SK-N-SH treated with all-trans-retinoic acid at 6 μM for 48 hours (cell line): ENCODE measurements around the gene SYNE1.
A peak's percentile ranks its signal among the peaks of the same experiment; 100 is the strongest.

Experiments used
- ATAC-seq: fragments of 200-7000 bp; cut with Tn5 transposase; 3 replicates; pipeline ENCODE4 v1.9.1; 2020; ENCODE audit warnings: mild to moderate bottlenecking, moderate library complexity
- ARNTL ChIP-seq: fragments of 450-650 bp; formaldehyde crosslinking; IDR thresholded peaks from 2 replicates; pipeline ENCODE4 v1.5.0; 2020; ENCODE audit warnings: low read depth, mild to moderate bottlenecking, moderate library complexity, borderline replicate concordance
- BACH2 ChIP-seq: fragments of 250-450 bp; sonication (Bioruptor Pico); IDR thresholded peaks from 2 replicates; pipeline ENCODE4 v1.9.0; 2021; ENCODE audit warnings: mild to moderate bottlenecking, borderline replicate concordance
- CSDC2 ChIP-seq: fragments of 250-450 bp; sonication (Bioruptor Pico); IDR thresholded peaks from 2 replicates; pipeline ENCODE4 v1.5.0; 2020; ENCODE audit warnings: mild to moderate bottlenecking, moderate library complexity
- ESRRG ChIP-seq: fragments of 250-450 bp; sonication (Bioruptor Pico); IDR thresholded peaks from 2 replicates; pipeline ENCODE4 v1.6.1; 2021; ENCODE audit warnings: mild to moderate bottlenecking
- GLIS3 ChIP-seq: fragments of 250-450 bp; sonication (Bioruptor Pico); IDR thresholded peaks from 2 replicates; pipeline ENCODE4 v1.5.0; 2020; ENCODE audit warnings: mild to moderate bottlenecking, moderate library complexity
- ISL1 ChIP-seq: fragments of 250-450 bp; sonication (Bioruptor Pico); IDR thresholded peaks from 2 replicates; pipeline ENCODE4 v2.1.2; 2022; ENCODE audit warnings: mild to moderate bottlenecking, moderate library complexity
- OSR1 ChIP-seq: fragments of 250-450 bp; sonication (Bioruptor Pico); IDR thresholded peaks from 2 replicates; pipeline ENCODE4 v1.8.0; 2022; ENCODE audit warnings: moderate library complexity, mild to moderate bottlenecking, inconsistent platforms
- PPARA ChIP-seq: fragments of 250-450 bp; sonication (Bioruptor Pico); IDR thresholded peaks from 2 replicates; pipeline ENCODE4 v1.5.0; 2020; ENCODE audit warnings: mild to moderate bottlenecking, borderline replicate concordance
- RARB ChIP-seq: fragments of 250-450 bp; sonication (Bioruptor Pico); IDR thresholded peaks from 2 replicates; pipeline ENCODE4 v1.8.0; 2021; ENCODE audit warnings: mild to moderate bottlenecking, moderate library complexity
- SNAI2 ChIP-seq: fragments of 250-450 bp; sonication (Bioruptor Pico); IDR thresholded peaks from 2 replicates; pipeline ENCODE4 v1.5.0; 2020; ENCODE audit warnings: mild to moderate bottlenecking, moderate library complexity
- TCF4 ChIP-seq: fragments of 250-450 bp; sonication (Bioruptor Pico); IDR thresholded peaks from 2 replicates; pipeline ENCODE4 v1.8.0; 2021; ENCODE audit warnings: mild to moderate bottlenecking, moderate library complexity, borderline replicate concordance
- TOX ChIP-seq: fragments of 250-450 bp; sonication (Bioruptor Pico); IDR thresholded peaks from 2 replicates; pipeline ENCODE4 v1.8.0; 2021; ENCODE audit warnings: mild to moderate bottlenecking, moderate library complexity, borderline replicate concordance
- ZC3H10 ChIP-seq: fragments of 250-450 bp; sonication (Bioruptor Pico); IDR thresholded peaks from 2 replicates; pipeline ENCODE4 v1.5.1; 2021; ENCODE audit warnings: mild to moderate bottlenecking, moderate library complexity
- ZFP30 ChIP-seq: fragments of 450-650 bp; formaldehyde crosslinking; IDR thresholded peaks from 2 replicates; pipeline ENCODE4 v1.5.0; 2022; ENCODE audit warnings: mild to moderate bottlenecking, moderate library complexity
- ZNF565 ChIP-seq: fragments of 450-650 bp; formaldehyde crosslinking; conservative IDR thresholded peaks from 2 replicates; pipeline ENCODE4 v1.5.0; 2020; ENCODE audit warnings: low read depth, mild to moderate bottlenecking, moderate library complexity
- ZNF70 ChIP-seq: fragments of 450-650 bp; formaldehyde crosslinking; IDR thresholded peaks from 2 replicates; pipeline ENCODE4 v1.5.0; 2020; ENCODE audit warnings: mild to moderate bottlenecking, moderate library complexity
- ZNF8 ChIP-seq: fragments of 450-650 bp; formaldehyde crosslinking; IDR thresholded peaks from 2 replicates; pipeline ENCODE4 v1.5.0; 2020; ENCODE audit warnings: mild to moderate bottlenecking, moderate library complexity
- TF ChIP-seq, protein P1 (sequence below): fragments of 250-450 bp; sonication (Bioruptor Pico); IDR thresholded peaks from 2 replicates; pipeline ENCODE4 v1.8.0; 2021; ENCODE audit warnings: low read depth, mild to moderate bottlenecking, moderate library complexity, borderline replicate concordance
- TF ChIP-seq, protein P2 (sequence below): fragments of 250-450 bp; sonication (Bioruptor Pico); IDR thresholded peaks from 2 replicates; pipeline ENCODE4 v1.5.1; 2021; ENCODE audit warnings: mild to moderate bottlenecking, moderate library complexity
- TF ChIP-seq, protein P3 (sequence below): fragments of 250-450 bp; sonication (Bioruptor Pico); IDR thresholded peaks from 2 replicates; pipeline ENCODE4 v1.5.1; 2020; ENCODE audit warnings: low read depth, mild to moderate bottlenecking, moderate library complexity
- TF ChIP-seq, protein P4 (sequence below): fragments of 250-450 bp; sonication (Bioruptor Pico); IDR thresholded peaks from 2 replicates; pipeline ENCODE4 v1.8.0; 2020; ENCODE audit warnings: mild to moderate bottlenecking, moderate library complexity, borderline replicate concordance

SYNE1 gene

DNA sequence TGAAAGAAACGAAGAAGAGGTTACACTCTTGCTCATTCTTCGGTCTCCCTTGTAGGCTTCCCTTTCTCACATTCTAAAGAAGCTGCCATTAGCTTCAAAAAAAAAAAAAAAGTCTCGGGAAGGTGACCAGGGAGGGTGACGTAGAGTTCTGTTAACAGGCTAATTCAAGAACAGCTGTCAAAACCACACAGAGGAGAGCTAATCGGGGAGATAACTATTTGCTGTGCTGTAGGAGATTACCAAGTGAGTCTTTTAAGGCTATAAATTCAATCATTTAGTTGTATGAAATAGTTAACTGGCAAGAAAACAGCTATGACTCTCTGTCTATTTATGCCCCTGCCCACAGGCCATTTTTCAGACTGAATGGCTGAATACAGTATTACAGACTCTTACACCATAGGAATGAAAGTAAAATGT is 256.8 kb downstream of the SYNE1 start:
- ATAC-seq, result peak; percentile 71
- TF ChIP-seq TOX (CRISPR knock-in tag) (no peak), ISL1 (CRISPR knock-in tag) (peak; percentile 29), GLIS3 (CRISPR knock-in tag) (no peak), ESRRG (CRISPR knock-in tag) (no peak)
- TF ChIP-seq, protein P1, sequence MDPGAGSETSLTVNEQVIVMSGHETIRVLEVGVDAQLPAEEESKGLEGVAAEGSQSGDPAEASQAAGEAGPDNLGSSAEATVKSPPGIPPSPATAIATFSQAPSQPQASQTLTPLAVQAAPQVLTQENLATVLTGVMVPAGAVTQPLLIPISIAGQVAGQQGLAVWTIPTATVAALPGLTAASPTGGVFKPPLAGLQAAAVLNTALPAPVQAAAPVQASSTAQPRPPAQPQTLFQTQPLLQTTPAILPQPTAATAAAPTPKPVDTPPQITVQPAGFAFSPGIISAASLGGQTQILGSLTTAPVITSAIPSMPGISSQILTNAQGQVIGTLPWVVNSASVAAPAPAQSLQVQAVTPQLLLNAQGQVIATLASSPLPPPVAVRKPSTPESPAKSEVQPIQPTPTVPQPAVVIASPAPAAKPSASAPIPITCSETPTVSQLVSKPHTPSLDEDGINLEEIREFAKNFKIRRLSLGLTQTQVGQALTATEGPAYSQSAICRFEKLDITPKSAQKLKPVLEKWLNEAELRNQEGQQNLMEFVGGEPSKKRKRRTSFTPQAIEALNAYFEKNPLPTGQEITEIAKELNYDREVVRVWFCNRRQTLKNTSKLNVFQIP (CRISPR knock-in tag), result no peak
- TF ChIP-seq, all 23 proteins: peak for 1

DNA sequence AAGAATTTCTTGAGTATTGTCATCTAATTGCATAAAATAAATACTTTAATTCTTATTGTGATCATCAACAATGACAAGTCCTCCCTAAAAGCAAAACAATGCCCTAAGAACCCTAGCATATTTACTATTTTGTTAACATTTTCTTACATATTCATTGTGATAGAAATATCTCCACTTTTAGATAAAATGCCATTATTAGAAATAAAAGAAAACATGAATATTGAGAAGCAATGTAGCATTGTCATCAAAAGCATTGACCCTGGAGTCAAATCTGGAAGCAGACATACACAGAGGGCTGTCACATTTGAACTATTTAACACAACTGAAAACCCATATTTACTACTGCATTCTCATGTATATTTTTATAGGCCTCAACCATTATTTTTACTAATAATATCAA is 257.7 kb downstream of the SYNE1 start:
- no peak for TF ChIP-seq ZFP30
- ATAC-seq, result no peak

DNA sequence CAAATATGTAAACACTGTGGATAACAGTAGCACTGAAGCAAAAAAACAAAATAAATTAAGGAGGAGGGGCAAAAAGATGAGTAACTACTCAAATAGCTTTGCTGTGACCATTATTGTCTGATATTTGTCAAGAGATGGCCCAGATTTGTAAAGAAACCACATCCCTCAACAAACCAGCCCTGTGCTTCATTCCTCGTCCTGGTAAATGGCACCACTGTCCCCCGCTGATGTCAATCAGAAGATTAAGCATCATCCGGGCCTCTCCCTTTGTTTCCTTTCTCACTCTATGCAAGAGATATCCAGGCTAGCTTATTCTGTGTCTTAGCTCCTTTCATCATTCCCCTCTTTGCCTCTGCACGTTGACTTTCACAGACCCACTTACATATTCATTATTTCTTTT is 259.0 kb downstream of the SYNE1 start:
- ATAC-seq, result no peak
- no peak for TF ChIP-seq CSDC2 (CRISPR knock-in tag)
- no peak for TF ChIP-seq ZNF8 (CRISPR knock-in tag)
- TF ChIP-seq ARNTL (CRISPR knock-in tag), result no peak
- TF ChIP-seq, protein P2, sequence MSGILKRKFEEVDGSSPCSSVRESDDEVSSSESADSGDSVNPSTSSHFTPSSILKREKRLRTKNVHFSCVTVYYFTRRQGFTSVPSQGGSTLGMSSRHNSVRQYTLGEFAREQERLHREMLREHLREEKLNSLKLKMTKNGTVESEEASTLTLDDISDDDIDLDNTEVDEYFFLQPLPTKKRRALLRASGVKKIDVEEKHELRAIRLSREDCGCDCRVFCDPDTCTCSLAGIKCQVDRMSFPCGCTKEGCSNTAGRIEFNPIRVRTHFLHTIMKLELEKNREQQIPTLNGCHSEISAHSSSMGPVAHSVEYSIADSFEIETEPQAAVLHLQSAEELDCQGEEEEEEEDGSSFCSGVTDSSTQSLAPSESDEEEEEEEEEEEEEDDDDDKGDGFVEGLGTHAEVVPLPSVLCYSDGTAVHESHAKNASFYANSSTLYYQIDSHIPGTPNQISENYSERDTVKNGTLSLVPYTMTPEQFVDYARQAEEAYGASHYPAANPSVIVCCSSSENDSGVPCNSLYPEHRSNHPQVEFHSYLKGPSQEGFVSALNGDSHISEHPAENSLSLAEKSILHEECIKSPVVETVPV (CRISPR knock-in tag), result no peak
- no peak for TF ChIP-seq TCF4 (CRISPR knock-in tag)
- TF ChIP-seq, protein P1 (CRISPR knock-in tag), result no peak
- TF ChIP-seq, protein P3, sequence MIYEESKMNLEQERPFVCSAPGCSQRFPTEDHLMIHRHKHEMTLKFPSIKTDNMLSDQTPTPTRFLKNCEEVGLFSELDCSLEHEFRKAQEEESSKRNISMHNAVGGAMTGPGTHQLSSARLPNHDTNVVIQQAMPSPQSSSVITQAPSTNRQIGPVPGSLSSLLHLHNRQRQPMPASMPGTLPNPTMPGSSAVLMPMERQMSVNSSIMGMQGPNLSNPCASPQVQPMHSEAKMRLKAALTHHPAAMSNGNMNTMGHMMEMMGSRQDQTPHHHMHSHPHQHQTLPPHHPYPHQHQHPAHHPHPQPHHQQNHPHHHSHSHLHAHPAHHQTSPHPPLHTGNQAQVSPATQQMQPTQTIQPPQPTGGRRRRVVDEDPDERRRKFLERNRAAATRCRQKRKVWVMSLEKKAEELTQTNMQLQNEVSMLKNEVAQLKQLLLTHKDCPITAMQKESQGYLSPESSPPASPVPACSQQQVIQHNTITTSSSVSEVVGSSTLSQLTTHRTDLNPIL (CRISPR knock-in tag), result no peak
- no peak for TF ChIP-seq BACH2 (CRISPR knock-in tag)
- no peak for TF ChIP-seq ZC3H10 (CRISPR knock-in tag)
- TF ChIP-seq, protein P4, sequence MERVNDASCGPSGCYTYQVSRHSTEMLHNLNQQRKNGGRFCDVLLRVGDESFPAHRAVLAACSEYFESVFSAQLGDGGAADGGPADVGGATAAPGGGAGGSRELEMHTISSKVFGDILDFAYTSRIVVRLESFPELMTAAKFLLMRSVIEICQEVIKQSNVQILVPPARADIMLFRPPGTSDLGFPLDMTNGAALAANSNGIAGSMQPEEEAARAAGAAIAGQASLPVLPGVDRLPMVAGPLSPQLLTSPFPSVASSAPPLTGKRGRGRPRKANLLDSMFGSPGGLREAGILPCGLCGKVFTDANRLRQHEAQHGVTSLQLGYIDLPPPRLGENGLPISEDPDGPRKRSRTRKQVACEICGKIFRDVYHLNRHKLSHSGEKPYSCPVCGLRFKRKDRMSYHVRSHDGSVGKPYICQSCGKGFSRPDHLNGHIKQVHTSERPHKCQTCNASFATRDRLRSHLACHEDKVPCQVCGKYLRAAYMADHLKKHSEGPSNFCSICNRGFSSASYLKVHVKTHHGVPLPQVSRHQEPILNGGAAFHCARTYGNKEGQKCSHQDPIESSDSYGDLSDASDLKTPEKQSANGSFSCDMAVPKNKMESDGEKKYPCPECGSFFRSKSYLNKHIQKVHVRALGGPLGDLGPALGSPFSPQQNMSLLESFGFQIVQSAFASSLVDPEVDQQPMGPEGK (CRISPR knock-in tag), result no peak
- no peak for TF ChIP-seq SNAI2 (CRISPR knock-in tag)
- no peak for TF ChIP-seq ESRRG (CRISPR knock-in tag)
- no peak for TF ChIP-seq ISL1 (CRISPR knock-in tag)
- TF ChIP-seq ZFP30, result no peak
- TF ChIP-seq PPARA (CRISPR knock-in tag), result no peak

DNA sequence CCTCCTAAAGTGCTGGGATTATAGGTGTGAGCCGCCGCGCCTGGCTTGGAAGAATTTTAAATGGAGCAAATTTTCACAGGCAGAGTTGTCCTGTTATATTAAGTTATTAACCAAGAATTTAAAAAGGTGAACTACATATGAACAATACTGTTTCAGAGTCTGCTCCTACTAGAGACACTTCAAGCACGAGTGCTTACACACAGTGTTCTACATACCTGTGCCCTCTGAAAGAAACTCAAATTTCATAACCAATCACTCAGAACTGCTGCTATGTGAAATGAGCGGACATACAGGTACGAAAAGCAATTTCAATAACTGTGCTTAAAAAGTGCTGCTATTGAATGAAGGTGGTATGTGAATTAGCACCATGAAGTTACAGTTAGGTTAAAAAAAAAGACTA is 262.0 kb downstream of the SYNE1 start:
- no peak for ATAC-seq
- TF ChIP-seq ISL1 (CRISPR knock-in tag) (no peak), ARNTL (CRISPR knock-in tag) (no peak)

DNA sequence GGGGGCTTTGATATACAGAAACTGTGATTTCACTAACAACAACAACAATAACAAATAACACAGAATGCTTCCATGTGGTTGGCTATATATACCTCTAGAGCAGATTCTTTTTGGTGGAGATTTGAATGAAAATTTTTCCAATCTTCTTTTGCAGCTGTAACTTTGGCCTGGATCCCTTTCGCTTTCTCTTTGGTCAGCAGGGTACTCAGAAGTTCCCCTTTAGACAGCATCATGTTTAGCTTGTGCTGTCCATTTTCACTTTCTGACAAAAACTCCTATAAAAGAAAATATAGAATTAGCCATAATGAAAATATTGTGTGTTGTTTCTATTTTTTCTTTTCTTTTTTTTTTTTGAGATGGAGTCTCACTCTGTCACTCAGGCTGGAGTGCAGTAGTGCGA is 264.2 kb downstream of the SYNE1 start:
- TF ChIP-seq CSDC2 (CRISPR knock-in tag) (no peak), ZNF8 (CRISPR knock-in tag) (no peak), BACH2 (CRISPR knock-in tag) (no peak), SNAI2 (CRISPR knock-in tag) (no peak), RARB (no peak), TOX (CRISPR knock-in tag) (no peak), ARNTL (CRISPR knock-in tag) (no peak), OSR1 (CRISPR knock-in tag) (no peak), ZNF70 (CRISPR knock-in tag) (no peak), ISL1 (CRISPR knock-in tag) (no peak), ZNF565 (CRISPR knock-in tag) (no peak)
- TF ChIP-seq, protein P3 (CRISPR knock-in tag), result no peak
- TF ChIP-seq, protein P4 (CRISPR knock-in tag), result no peak
- TF ChIP-seq, protein P2 (CRISPR knock-in tag), result no peak
- ATAC-seq, result no peak
